Measurements from ENCODE around the gene FNBP1. TPM values are rescaled to one million over a fixed set of nuclear protein-coding genes. Genes with fewer than 3 reads are reported as not detected.
"Not testable (repeated sequence)": the region's sequence is repeated elsewhere in the genome, so short reads cannot be mapped to it uniquely, and the experiment has no call there.

The FNBP1 gene
- total and polyA plus RNA-seq, 7 donors: 12.5 to 172 (median 92.8) TPM

- peak overlapping the region; percentile 41 to 88 (median 74) for H3K27ac ChIP-seq
- H3K4me3 ChIP-seq: no peak overlapping the region
- no peaks in the 10 kb centered on the region for H3K9me3 ChIP-seq
- H3K4me1 ChIP-seq: peaks cover 0 to 35% (median 32%) of the 10 kb centered on the region in 4 donors
- 67 to 87% methylated on average over 9 of the region's 9 CpGs for WGBS, 2 donors
- peaks cover 28 to 65% (median 51%) of the 10 kb centered on the region in 4 donors for H3K36me3 ChIP-seq
- intact Hi-C loops (cut with DNase I): no loop called here
- H3K27me3 ChIP-seq: no peaks in the 10 kb centered on the region
- TF ChIP-seq POLR2A (IDR thresholded peaks at IDR 0.05) (no peak), POLR2AphosphoS5 (IDR thresholded peaks at IDR 0.05) (no peak), EP300 (IDR thresholded peaks at IDR 0.05) (no peak), CTCF (IDR thresholded peaks at IDR 0.05) (no peak)
- DNase-seq: no peak
Measured at GRCh38 chr9:129894120-129894823, 148.7 kb downstream of the FNBP1 start.

GRCh38 chr9:129891569-129891968 lies 151.4 kb downstream of the FNBP1 start:
- Histone ChIP-seq H3K4me1 (peaks cover 0 to 56% (median 53%) of the 10 kb centered on the region in 4 donors), H3K36me3 (peaks cover 21 to 52% (median 42%) of the 10 kb centered on the region in 4 donors), H3K4me3 (no peak overlapping the region), H3K9me3 (no peaks in the 10 kb centered on the region), H3K27ac (peak overlapping the region; percentile 69 to 88 (median 74)), H3K27me3 (no peaks in the 10 kb centered on the region)
- TF ChIP-seq POLR2AphosphoS5 (IDR thresholded peaks at IDR 0.05) (no peak), CTCF (IDR thresholded peaks at IDR 0.05) (no peak), POLR2A (IDR thresholded peaks at IDR 0.05) (no peak), EP300 (IDR thresholded peaks at IDR 0.05) (no peak)
- intact Hi-C loops (cut with DNase I): no loop called here
- WGBS, 2 donors: 65 to 68% methylated on average over 4 of the region's 4 CpGs
- DNase-seq: no peak

GRCh38 chr9:129890718-129891299 lies 152.2 kb downstream of the FNBP1 start:
- H3K4me1 ChIP-seq: peaks cover 0 to 63% (median 61%) of the 10 kb centered on the region in 4 donors
- H3K9me3 ChIP-seq; intact Hi-C loops (cut with DNase I); H3K27me3 ChIP-seq; DNase-seq: not testable (repeated sequence)
- H3K36me3 ChIP-seq: peaks cover 14 to 44% (median 36%) of the 10 kb centered on the region in 4 donors
- 68 to 82% methylated on average over 14 of the region's 14 CpGs for WGBS, 2 donors
- H3K27ac ChIP-seq: peak overlapping the region; percentile 69 to 88 (median 74)
- H3K4me3 ChIP-seq: peak overlapping the region in 2 of 4 donors; percentile 1 to 11

GRCh38 chr9:129889941-129890717 lies 152.9 kb downstream of the FNBP1 start:
- Histone ChIP-seq H3K4me1 (peaks cover 0 to 70% (median 68%) of the 10 kb centered on the region in 4 donors), H3K27ac (peak overlapping the region; percentile 69 to 88 (median 74)), H3K9me3 (no peaks in the 10 kb centered on the region), H3K27me3 (no peaks in the 10 kb centered on the region), H3K36me3 (peaks cover 7 to 37% (median 29%) of the 10 kb centered on the region in 4 donors), H3K4me3 (peak overlapping the region in 2 of 4 donors; percentile 1 to 11)
- 55 to 81% methylated on average over 37 of the region's 37 CpGs for WGBS, 2 donors
- TF ChIP-seq POLR2AphosphoS5 (IDR thresholded peaks at IDR 0.05): no peak
- no peak for TF ChIP-seq POLR2A (IDR thresholded peaks at IDR 0.05)
- TF ChIP-seq CTCF (IDR thresholded peaks at IDR 0.05): no peak
- no peak for TF ChIP-seq EP300 (IDR thresholded peaks at IDR 0.05)
- intact Hi-C loops (cut with DNase I): loop anchor here (5.0 to 10.0 kb wide), 4 partner anchors 42 to 445 kb away; no protein-coding TSS in a partner anchor
- no peak for DNase-seq

Data from sigmoid colon (tissue), 7 donors.